ENCODE measurements around the gene KIF1A. TPM values are rescaled to one million over a fixed set of nuclear protein-coding genes. Genes with fewer than 3 reads are reported as not detected.

KIF1A gene
- total RNA-seq, 1 experiment from 2014 or later, result not detected

- H3K79me2 ChIP-seq (ENCODE audit: low read depth), result no peaks in the 10 kb centered on the region
- no peak overlapping the region for H2AFZ ChIP-seq
- no peaks in the 10 kb centered on the region for H3K9me3 ChIP-seq (ENCODE audit: insufficient read depth, low read depth)
- H3K4me1 ChIP-seq (replicated peaks; ENCODE audit: insufficient read depth), result no peaks in the 10 kb centered on the region
- H3K27ac ChIP-seq, result no peak overlapping the region
- TF ChIP-seq EZH2 (IDR thresholded peaks at IDR 0.05; ENCODE audit: low read depth), result no peak
- no peak for TF ChIP-seq CTCF (conservative IDR thresholded peaks at IDR 0.05)
- intact Hi-C loops (cut with micrococcal nuclease; ENCODE audit: unreplicated experiment), result no loop called here
- H4K20me1 ChIP-seq (ENCODE audit: insufficient read depth), result peaks cover 4% of the 10 kb centered on the region; the same call in 1 of the 2 replicates
- DNase-seq, result no peak
- H3F3A ChIP-seq (ENCODE audit: insufficient read depth, low read depth), result no peaks in the 10 kb centered on the region
- no peaks in the 10 kb centered on the region for H3K9me2 ChIP-seq (ENCODE audit: insufficient read depth)
- no peak overlapping the region for H3K4me2 ChIP-seq
- CTCF ChIA-PET, result interaction anchor here (0.6 kb wide), 1 partner anchor 292 kb away, joined by 5 read pairs; no protein-coding TSS in a partner anchor
- POLR2A ChIA-PET (ENCODE audit: unreplicated experiment), result interaction anchor here (0.6 kb wide), 1 partner anchor 71 kb away, joined by 4 read pairs; no protein-coding TSS in a partner anchor
- no peak overlapping the region for H3K4me3 ChIP-seq
- BruUV-seq (replicated peaks), result no TSS peak
- H3K36me3 ChIP-seq (ENCODE audit: low read depth), result no peaks in the 10 kb centered on the region
- peaks cover 88% of the 10 kb centered on the region for H3K27me3 ChIP-seq (ENCODE audit: insufficient read depth, low read depth)
These were observed 91.2 kb downstream of the KIF1A start for GRCh38 chr2:240728827-240729226.

- intact Hi-C loops (cut with micrococcal nuclease; ENCODE audit: unreplicated experiment), result no loop called here
- no peaks in the 10 kb centered on the region for H3K9me2 ChIP-seq (ENCODE audit: insufficient read depth)
- no peak overlapping the region for H2AFZ ChIP-seq
- no peak for TF ChIP-seq CTCF (conservative IDR thresholded peaks at IDR 0.05)
- no peak for TF ChIP-seq EZH2 (IDR thresholded peaks at IDR 0.05; ENCODE audit: low read depth)
- no peak overlapping the region for H3K4me3 ChIP-seq
- no TSS peak for BruUV-seq (replicated peaks)
- H3K27ac ChIP-seq, result no peak overlapping the region
- no peak overlapping the region for H3K4me2 ChIP-seq
- H4K20me1 ChIP-seq (ENCODE audit: insufficient read depth), result peaks cover 4% of the 10 kb centered on the region; the same call in 1 of the 2 replicates
- ChIA-PET POLR2A (ENCODE audit: unreplicated experiment) (no interaction called here), CTCF (interaction anchor here (0.6 kb wide), 1 partner anchor 292 kb away, joined by 5 read pairs; no protein-coding TSS in a partner anchor)
- H3K36me3 ChIP-seq (ENCODE audit: low read depth), result no peaks in the 10 kb centered on the region
- H3K79me2 ChIP-seq (ENCODE audit: low read depth), result no peaks in the 10 kb centered on the region
- H3K9me3 ChIP-seq (ENCODE audit: insufficient read depth, low read depth), result no peaks in the 10 kb centered on the region
- no peaks in the 10 kb centered on the region for H3K4me1 ChIP-seq (replicated peaks; ENCODE audit: insufficient read depth)
- H3F3A ChIP-seq (ENCODE audit: insufficient read depth, low read depth), result no peaks in the 10 kb centered on the region
- peaks cover 88% of the 10 kb centered on the region for H3K27me3 ChIP-seq (ENCODE audit: insufficient read depth, low read depth)
- DNase-seq, result no peak
These were observed 91.7 kb downstream of the KIF1A start for GRCh38 chr2:240728361-240728760.

GRCh38 chr2:240727913-240728312 is 92.1 kb downstream of the KIF1A start:
- H3K79me2 ChIP-seq (ENCODE audit: low read depth), result no peaks in the 10 kb centered on the region
- H3F3A ChIP-seq (ENCODE audit: insufficient read depth, low read depth), result no peaks in the 10 kb centered on the region
- POLR2A ChIA-PET (ENCODE audit: unreplicated experiment), result no interaction called here
- no peaks in the 10 kb centered on the region for H3K9me2 ChIP-seq (ENCODE audit: insufficient read depth)
- peaks cover 4% of the 10 kb centered on the region; the same call in 1 of the 2 replicates for H4K20me1 ChIP-seq (ENCODE audit: insufficient read depth)
- no peaks in the 10 kb centered on the region for H3K36me3 ChIP-seq (ENCODE audit: low read depth)
- H2AFZ ChIP-seq, result no peak overlapping the region
- no peaks in the 10 kb centered on the region for H3K9me3 ChIP-seq (ENCODE audit: insufficient read depth, low read depth)
- no peak overlapping the region for H3K27ac ChIP-seq
- intact Hi-C loops (cut with micrococcal nuclease; ENCODE audit: unreplicated experiment), result no loop called here
- TF ChIP-seq EZH2 (IDR thresholded peaks at IDR 0.05; ENCODE audit: low read depth) (no peak), CTCF (conservative IDR thresholded peaks at IDR 0.05) (no peak)
- no peak overlapping the region for H3K4me2 ChIP-seq
- no TSS peak for BruUV-seq (replicated peaks)
- H3K27me3 ChIP-seq (ENCODE audit: insufficient read depth, low read depth), result peaks cover 88% of the 10 kb centered on the region
- no peaks in the 10 kb centered on the region for H3K4me1 ChIP-seq (replicated peaks; ENCODE audit: insufficient read depth)
- CTCF ChIA-PET, result interaction anchor here (0.6 kb wide), 1 partner anchor 292 kb away, joined by 5 read pairs; no protein-coding TSS in a partner anchor
- DNase-seq, result no peak
- H3K4me3 ChIP-seq, result no peak overlapping the region
